Measurements from ENCODE around the gene NCOA1.
"Not testable (repeated sequence)": the region's sequence is repeated elsewhere in the genome, so short reads cannot be mapped to it uniquely, and the experiment has no call there.

Gene NCOA1

GRCh38 chr2:24581971-24582370 is 90.9 kb downstream of the NCOA1 start:
- not testable (repeated sequence) for DNase-seq

DNA sequence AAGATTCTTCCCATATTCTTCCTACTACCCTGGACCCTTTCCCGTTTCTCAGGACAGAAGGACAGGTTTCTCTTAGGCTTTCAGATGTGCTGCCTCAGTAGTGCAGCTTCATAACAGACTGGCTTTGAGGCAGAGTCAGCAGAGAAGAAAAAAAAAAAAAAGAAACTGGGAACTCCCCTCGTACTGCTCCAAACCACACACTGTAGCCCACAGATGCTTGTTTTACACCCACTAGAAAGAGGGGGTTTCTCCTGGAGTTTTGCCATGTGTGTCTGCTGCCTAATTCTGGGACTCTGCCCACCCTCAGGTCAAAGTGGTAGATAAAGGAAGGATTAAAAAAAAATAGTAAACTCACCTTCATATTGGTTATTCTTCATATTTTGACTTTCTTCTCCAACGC is 95.9 kb downstream of the NCOA1 start:
- DNase-seq: no peak

DNA sequence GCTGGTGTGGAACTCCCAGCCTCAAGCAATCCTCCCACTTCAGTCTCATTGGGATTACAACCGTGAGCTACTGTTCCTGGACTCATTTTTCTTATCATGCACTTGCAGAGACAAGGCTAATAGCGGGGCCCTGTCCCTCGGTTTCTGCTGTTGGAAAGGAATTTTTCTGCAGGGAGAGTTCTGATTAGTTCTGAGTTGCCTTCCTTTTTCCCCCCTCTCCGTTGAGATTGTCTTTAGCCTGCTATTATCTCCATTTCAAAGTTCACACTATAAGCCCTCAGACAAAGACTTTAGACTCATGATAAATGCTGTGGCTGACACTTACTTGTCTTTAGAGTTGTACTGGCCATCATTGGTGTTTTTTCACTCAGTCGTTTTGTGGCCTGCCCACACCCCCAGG is 97.2 kb downstream of the NCOA1 start:
- DNase-seq: no peak

- DNase-seq: no peak
Measured at GRCh38 chr2:24592441-24593100, 101.5 kb downstream of the NCOA1 start.

DNA sequence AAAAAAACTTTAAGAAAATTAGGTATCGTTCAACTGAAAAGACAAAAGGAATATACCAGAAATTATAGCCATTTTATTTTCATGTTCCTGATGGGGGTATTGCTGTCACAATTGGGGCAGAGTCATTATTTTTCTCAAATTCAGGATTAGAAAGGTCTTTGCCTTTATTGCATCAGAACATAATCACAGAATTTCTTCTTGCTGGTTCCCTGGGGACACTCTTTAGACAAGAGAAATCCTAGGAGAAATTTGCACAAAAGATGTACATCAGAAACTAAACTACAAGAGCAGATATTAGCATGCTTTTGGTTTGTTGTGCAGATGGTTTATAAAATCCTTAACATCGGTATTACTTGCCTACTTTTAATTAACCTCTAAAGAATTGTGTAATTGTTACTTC is 103.2 kb downstream of the NCOA1 start:
- no peak for DNase-seq

GRCh38 chr2:24597181-24597870 is 106.3 kb downstream of the NCOA1 start:
- no peak for DNase-seq

- DNase-seq: not testable (repeated sequence)
Measured at GRCh38 chr2:24600140-24600539, 109.1 kb downstream of the NCOA1 start.

DNA sequence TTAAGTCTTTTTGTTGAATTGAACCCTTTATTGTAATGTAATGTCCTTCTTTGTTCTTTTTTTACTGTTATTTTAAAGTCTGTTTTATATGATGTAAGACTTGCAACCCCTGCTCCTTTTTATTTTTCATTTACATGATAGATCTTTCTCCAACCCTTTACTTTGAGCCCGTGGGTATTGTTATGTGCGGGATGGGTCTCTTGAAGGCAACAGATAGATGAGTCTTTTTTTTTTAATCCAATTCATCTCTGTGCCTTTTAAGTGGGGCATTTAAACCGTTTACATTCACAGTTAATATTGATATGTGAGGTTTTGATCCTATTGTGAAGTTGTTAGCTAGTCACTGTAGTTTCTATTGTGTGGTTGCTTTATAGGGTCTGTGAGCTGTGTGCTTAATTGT is 120.6 kb downstream of the NCOA1 start:
- DNase-seq: no peak

GRCh38 chr2:24613154-24613814 is 122.2 kb downstream of the NCOA1 start:
- peak; percentile 23 to 54 for DNase-seq

DNA sequence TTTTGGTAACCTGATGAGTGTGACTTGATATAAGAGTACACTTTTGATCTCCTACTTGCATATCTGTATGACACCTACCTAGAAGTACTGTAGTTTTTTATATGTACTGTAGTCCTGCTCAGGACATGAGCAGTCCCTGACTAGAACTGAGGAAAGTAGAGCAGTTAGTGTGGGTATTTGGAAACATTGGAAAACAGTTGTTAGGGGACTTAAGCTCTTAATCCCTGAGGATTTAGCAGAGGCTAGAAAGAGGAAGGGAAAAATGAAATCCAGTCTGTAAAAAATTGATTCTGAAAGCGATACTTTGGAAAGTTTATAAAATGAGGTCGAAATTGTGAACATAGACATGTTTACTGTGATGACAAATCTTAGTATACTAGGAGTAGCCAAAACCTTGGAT is 125.6 kb downstream of the NCOA1 start:
- no peak for DNase-seq

- no peak for DNase-seq
Measured at GRCh38 chr2:24617424-24617823, 126.4 kb downstream of the NCOA1 start.

DNA sequence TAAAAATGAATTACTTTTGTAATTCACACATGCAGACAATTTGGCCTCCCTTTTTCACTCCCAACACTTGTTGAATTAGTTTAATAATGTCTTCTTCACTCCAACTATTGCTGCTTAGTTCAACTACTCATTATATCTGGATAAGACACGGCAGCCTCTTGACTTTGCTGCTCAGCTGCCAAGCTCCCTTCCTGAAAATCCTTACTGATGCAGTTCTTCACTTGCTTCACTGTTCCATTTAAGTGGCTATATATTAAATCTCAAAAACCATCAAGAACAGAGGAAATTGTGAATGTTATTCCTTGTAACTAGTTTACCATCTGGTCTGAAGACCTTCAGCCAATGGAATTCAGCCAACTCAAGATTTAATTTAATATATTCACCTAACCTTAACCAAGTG is 127.1 kb downstream of the NCOA1 start:
- DNase-seq: no peak

- DNase-seq: no peak
Measured at GRCh38 chr2:24618680-24619079, 127.6 kb downstream of the NCOA1 start.

DNA sequence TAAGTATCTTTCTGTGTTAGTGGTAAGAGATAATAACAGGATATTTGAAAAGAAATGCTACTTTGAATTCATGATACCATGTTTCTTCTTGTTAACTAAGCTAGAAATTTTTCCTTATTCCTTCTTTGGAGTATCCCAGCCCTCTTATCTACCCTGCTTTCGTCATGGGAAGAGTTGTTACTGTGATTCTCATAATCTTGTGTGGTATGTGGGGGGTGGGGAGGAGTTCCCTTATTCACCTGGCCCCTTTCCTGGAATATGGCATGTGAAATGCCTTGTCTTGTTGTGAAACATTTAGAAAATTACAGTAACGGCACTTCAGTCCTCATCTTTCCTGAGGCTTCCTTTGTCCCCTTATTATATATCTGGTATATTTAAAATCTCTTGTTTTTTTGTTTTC is 129.9 kb downstream of the NCOA1 start:
- no peak for DNase-seq

DNA sequence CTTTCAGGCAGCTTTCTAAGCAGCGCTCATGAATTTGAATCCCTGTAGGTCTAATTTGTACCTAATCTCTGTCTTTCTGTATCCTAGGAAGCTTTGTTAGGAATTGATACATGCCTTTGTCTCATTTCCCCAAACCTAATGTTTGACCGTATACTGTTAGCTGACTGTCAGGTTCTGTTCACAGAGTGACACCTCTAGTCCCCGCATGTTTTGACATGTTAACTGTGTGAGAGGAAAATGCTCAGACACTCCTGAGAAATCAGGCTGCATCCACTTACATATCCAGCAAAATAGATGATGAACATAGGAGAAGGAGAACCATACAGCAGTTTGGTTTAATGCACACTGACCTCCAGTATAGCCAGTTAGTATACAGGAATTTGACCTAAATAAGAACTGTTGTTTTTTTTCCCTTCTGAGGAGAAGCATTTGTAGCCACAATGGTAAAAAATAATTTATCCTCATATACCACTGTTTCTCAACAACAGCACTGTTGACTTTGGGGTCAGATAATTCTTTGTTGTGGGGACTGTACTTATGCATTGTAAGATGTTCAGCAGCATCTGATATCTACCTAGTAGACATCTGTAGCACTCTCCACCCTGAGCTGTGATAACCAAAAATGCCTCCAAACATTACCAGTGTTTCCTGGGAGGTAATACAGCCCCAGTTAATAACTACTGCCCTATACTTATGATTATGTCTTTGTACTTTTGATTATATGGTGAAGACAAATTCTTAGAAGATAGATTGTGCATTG is 130.9 kb downstream of the NCOA1 start:
- no peak for DNase-seq

DNA sequence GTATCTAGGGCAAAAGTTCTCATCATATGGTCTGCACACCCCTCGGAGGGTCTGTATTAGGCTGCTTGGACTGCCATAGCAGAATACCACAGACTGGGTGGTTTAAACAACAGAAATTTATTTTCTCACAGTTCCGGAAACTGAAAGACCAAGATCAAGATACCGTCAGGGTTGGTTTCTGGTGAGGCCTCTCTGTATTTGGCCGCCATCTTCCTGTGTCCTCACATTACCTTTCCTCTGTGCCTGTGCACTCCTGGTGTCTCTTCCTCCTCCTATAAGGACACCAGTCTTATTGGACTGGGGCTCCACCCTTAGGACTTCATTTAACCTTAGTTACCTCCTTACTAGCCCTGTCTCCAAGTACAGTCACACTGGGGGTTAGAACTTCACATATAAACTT is 132.5 kb downstream of the NCOA1 start:
- no peak for DNase-seq

- no peak for DNase-seq
Measured at GRCh38 chr2:24625728-24626127, 134.7 kb downstream of the NCOA1 start.

DNA sequence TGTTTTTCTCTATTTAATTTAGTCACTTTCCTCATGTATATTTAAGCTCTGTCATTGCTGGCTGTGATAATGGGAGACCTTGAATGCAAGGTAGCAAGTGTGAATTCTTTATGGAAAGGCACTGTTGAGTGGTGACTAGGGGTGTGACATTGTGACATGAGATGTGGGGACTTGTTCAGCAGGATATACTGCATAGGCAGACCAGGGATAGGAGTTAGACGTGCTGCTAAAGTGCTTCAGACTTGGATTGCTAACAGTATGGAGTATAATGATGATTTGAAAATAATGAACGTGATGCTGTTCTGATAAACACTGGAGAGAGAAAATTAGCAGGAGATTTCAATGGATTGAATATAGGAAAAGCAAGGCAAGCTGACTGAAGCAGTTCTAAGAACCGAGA is 135.1 kb downstream of the NCOA1 start:
- DNase-seq: no peak

GRCh38 chr2:24628746-24629145 is 137.7 kb downstream of the NCOA1 start:
- DNase-seq: no peak

DNA sequence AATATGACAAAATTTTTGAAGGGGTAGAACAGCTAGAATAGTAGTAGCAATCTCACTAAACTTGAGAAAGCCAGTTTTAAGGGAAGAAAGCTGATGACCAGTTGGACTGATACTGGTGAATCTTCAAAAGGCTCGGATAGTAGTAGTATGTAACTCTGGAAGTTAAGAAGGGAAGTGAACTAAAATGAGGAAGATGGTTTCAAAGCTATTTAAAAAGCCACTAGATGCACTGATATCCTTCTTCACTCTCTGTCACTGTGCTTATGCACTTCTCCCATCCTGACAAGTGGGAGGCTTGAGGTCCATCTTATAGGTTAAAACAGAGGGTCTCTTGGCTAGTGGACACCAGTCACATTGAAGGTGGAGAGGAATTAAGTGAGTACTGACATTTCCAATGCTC is 141.1 kb downstream of the NCOA1 start:
- DNase-seq: no peak

DNA sequence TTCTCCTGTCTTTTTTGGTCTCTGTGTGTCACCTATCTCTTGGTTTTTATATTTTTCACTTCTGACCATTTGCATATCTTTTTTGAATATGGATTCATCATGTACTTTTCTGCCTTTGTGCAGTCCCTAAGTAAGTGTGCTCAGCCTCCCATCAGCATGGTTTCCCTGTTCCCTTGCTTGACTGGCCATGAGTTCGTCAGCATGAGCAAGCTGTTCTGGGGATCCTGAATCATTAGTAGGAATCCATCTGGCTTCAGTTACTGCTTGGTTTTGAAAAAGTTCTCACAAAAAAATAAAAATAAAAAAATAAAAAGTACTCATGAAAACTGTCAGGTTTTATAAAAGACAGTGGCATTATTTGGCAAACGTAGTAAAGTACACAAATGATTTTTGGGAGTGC is 144.1 kb downstream of the NCOA1 start:
- no peak for DNase-seq

- no peak for DNase-seq
Measured at GRCh38 chr2:24638568-24638967, 147.5 kb downstream of the NCOA1 start.

- DNase-seq: no peak
Measured at GRCh38 chr2:24642351-24642750, 151.3 kb downstream of the NCOA1 start.

- DNase-seq: no peak
Measured at GRCh38 chr2:24643051-24643450, 152.0 kb downstream of the NCOA1 start.

Measured in SHP77 (cell line).